ENCODE results near the gene PGF.
A peak's percentile ranks its signal among the peaks of the same experiment; 100 is the strongest.
"Not testable (repeated sequence)": the region's sequence is repeated elsewhere in the genome, so short reads cannot be mapped to it uniquely, and the experiment has no call there.

The PGF gene

DNA sequence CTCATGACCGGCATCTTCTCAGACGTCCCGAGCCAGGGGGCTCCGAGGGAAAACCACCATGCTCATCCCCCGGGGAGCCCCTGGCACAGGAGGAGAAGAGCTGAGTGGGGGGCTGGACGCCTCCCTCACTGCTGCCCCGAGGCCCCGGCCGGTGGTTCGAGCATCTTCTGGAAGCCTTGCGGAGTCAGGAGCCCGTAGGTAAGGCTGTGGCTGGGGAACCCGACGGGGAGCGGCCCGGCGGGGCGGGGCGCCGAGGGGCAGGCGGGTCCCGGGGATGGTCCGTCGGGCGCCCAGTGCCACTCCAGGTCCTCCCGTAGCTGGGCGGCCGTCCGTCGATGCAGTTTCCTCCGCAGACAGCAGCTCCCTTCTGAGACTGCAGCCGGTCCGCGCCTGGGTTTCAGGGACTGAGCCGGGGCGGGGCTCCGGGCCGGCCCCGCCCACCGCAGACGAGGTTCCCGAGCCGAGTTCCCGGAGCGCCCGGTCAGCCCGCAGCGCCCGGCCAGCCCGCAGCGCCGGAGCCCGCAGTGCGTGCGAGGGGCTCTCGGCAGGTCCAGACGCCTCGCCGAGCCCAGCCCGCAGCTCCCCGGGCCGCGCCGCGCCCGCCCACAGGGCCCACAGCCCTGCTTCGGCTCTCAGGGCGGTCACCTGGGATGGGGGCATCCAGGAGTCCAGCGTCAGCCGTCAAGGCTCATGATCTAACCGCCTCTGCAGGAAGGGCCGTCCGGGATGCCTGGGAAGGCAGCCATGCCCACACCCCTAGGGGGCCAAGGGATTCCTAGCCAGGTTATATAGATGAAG lies at the start of gene PGF:
Gene PGF (minus strand): TSS at position 369 of the 798 bp plus-strand sequence. CDS start 355 bp downstream, at position 14.
- peak; percentile 73 for DNase-seq

DNA sequence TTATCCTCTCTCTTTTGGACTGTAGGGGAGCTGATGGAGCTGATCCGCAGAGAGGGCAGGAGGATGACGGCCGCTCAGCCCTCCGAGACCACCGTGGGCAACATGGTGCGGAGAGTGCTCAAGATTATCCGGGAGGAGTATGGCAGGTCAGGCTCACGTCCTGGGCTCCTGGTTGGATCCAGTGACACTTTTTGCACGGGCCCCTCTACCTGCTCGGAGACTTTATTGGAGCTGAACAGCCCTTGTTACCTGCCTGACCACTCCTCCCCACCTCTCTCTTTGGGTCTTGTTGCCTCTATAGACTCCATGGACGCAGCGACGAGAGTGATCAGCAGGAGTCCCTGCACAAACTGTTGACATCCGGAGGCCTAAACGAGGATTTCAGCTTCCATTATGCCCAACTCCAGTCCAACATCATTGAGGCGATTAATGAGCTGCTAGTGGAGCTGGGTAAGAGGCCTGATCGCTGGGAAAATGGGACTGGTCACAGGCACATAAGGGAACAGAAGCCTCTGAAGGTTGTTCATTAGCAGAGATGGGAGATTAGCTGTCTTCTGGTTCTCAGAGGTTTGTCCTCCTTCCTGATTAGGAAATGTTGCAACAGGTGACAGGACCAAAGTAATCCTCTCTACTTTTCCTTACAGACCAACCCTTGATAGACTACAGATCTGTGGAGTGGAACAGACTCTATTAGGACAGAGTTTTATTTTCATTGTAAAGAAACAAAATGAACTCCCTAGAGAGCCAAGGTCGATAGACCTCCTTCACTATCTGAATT lies 48.0 kb upstream of the PGF start:
- no peak for DNase-seq

DNA sequence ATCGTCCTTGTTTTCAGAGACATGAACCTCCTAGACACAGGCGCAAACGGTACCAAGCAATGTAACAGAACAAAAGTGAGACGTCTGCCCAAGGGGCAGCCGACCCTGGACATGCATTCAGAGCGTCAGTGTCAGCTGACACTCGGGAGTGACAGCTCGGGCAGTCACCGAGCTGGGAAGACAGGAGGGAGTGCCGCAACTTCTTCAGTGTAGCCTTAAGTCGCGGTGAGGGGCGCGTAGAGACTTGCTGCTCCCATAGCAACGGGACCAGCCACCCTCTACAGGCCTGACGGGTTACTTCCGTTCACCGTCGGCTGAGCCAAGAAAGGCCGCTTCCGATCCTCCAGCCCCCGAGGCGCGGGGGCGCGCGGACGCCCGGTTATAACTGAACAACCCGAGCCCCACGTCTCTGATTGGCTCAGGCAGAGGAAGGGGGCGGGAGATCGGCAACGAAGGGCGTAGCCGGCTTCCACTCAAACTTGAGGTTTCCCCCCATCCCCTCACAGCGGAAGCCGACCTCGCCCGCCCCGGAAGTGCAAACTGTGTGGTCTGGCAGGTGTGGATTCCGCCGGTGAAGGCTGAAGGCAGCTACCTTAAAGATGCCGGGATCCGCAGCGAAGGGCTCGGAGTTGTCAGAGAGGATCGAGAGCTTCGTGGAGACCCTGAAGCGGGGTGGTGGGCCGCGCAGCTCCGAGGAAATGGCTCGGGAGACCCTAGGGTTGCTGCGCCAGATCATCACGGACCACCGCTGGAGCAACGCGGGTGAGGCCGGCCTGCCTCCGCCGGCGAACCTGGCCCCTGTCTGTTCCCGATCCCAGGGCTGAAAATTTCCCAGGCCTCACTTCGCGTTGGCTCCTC lies 47.2 kb upstream of the PGF start, which contains the start of gene EIF2B2:
Gene EIF2B2 (plus strand): TSS at position 530 of the 858 bp plus-strand sequence. CDS start 70 bp downstream, at position 600.
- peak; percentile 99 for DNase-seq

DNA sequence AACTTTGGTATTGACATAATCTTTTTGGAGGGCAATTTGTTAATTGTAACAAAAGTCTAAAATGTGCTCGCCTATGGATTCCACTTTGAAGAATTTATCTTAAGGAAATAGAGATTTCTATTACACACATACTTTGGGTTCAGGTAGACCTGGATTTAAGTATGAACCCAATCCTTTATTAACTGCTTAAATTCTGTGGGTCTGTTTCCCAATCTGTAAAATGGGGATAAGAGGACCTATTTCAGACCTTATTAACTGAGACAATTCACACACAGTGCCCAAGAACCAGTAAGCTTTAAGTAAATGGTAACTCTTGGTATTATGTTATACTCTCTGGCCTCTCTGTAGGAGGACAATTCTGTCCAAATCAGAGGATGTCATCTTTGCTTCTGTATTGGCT lies 46.5 kb upstream of the PGF start:
- DNase-seq: no peak

DNA sequence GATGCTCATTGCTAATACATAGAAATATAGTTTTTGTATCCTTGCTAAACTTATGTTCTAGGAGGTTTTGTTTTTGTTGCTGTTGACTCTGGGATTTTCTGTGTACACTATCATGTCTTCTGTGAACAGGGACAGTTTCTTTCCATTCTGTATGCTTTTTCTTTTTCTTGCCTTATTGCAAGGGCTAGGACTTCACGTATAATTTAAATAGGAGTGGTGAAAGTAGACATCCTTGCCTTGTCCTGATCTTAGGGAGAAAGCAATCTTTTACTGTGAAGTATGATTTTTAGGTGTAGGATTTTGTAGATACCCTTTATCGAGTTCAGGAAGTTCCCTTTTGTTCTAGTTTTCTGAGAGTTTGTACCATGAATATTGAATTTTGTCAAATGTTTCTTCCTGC lies 45.9 kb upstream of the PGF start:
- DNase-seq: no peak

DNA sequence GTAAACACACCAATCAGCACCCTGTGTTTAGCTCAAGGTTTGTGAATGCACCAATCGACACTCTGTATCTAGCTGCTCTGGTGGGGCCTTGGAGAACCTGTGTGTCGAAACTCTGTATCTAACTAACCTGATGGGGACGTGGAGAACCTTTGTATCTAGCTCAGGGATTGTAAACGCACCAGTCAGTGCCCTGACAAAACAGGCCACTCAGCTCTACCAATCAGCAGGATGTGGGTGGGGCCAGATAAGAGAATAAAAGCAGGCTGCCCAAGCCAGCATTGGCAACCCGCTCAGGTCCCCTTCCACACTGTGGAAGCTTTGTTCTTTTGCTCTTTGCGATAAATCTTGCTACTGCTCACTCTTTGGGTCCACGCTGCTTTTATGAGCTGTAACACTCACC lies 40.4 kb upstream of the PGF start:
- not testable (repeated sequence) for DNase-seq

DNA sequence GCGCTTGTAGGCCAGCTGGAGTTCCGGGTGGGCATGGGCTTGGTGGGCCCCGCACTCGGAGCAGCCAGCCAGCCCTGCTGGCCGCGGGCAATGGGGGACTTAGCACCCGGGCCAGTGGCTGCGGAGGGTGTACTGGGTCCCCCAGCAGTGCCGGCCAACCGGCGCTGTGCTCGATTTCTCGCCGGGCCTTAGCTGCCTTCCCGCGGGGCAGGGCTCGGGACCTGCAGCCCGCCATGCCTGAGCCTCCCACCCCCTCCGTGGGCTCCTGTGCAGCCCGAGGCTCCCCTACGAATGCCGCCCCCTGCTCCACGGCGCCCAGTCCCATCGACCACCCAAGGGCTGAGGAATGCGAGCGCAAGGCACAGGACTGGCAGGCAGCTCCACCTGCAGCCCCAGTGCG lies 38.8 kb upstream of the PGF start:
- not testable (repeated sequence) for DNase-seq

DNA sequence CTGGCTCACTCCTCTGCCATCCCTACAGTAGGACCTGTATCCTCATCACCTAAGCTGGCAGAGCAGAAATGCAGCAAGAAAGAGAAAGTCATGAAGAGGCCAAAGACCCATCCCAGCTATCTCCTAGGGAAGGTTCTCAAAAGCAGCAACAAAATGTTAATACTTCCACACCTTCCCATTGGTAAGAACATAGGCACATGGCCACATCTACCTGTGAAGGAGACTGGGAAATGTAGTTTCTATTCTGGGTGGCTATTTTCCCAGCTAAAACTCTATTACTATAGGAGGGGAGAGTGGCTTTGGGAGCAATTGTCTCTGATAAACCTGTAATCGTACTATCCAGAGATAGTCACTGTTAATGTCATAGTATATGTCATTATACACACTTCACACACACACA lies 33.6 kb upstream of the PGF start:
- no peak for DNase-seq

DNA sequence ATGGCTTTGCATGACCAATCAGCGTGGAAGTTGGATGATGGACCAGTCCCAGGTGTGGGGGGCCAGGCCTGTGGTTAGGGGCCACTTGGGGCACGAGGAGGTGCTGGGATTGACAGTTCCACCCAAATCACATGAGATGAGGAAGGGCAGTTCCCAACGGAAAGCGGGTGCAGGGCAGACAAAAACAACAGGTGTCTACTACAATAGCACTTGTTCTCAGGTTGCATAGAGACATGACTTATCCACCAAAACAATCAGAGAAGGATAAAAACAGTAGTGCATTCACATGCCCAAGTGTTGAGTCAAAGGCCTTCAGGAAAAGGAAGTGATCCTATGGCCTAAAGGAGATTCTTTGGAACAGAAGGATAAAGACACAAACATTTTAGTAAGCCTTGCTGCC lies 32.7 kb upstream of the PGF start:
- DNase-seq: no peak

DNA sequence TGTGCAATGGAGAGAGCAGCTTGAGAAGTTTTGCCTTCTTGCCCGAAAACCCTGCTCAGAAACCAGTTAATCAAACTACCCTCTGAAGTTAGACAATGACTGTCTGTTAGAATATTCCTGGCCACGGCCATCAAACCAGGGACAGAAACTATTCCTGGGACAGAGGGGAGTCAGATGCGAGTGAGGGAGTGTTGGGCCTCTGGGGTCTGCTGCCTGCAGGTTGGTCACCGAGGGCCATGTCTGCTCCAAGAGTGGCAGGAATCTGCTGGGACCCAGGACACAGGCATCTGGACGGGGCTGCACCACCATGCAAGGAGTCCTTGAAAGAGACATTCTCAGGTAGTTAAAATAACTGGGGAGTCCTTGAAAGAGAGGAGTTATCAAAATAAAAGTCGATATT lies 30.4 kb upstream of the PGF start:
- no peak for DNase-seq

DNA sequence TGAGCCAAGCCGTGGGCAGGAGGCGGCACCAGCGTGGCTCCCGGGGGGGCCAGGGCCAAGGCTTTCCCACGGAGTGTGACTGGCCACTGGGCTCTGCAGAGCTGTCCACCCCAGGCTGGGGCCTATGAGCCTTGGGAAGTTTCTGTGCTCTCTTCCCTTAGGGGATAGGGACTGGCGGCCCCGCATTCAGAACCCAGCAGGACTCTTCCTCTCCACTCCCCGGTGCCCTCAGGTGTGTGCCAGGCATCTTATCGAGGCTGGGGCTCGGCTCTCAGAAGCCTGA lies 29.6 kb upstream of the PGF start:
- no peak for DNase-seq

DNA sequence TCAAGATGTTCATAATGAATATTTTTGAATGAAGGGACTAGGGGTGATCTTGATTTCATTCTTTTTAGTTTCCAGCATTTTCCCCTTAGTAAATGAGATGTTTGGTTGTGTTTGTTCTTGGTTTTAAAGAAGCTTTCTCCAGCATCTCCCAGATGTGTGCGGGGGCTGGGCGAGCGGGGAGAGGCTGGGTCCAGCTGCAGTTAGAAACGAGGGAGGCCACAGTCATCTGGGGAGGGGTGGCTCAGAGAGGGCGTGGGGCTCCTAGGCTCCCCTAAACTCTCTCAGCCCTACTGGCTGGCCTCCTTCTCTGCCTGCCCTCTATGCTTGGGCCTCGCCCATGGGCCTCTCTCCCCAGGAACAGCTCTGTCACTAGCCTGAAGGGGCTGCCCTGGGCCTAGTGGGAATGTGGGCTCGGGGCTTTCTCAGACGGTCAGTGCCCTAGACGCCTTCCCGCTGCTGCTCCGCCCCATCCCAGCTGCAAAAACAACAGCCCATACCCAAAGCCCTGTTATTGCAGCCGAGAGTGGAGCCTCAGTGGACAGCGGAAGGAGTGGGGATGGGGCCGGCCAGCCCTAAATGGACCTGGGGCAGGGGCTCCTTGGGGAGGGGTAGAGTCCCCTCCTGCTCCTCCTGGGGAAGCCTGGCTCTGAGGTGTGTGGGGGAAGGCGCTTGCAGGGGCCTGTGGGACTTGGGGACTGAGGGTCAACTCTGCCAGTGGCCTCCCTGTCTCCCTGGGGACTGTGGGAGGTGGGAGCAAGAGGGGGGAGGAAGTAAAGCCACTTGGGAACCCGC lies 29.0 kb upstream of the PGF start:
- no peak for DNase-seq

DNA sequence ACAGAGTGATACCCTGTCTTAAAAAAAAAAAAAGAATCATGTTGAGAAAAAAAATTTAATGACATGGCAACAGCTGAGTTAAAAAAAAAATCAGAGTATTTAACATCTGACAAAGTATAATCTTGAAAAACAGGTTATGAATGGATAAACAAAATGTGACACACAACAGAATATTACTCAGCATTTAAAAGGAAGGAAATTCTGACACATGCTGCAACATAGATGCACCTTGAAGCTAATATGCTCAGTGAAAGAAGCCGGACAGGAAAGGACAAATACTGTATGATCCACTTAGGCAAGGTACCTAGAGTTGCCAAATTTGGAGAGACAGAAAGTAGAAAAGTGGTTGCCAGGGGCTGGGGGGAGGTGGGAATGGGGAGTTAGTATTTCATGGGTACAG lies 27.9 kb upstream of the PGF start:
- DNase-seq: no peak

DNA sequence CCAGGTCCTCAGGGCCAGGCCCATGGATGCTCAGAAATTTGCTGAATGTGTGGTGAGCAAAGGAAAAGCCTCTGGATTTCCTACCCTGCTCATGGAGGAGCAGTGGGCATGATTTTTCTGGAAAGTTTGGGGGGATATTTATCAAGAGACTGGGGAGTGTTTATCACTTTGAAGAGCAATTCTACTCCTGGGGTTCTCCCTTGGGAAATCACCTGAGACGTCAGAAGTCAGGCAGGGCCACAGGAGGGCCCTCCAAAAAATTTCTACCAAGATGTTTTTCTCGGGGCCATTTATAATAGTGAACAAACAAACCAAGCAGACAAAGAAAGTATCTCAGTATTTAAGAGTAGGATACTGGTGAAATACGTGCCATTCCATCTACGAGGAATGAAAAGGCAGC lies 27.3 kb upstream of the PGF start:
- no peak for DNase-seq

DNA sequence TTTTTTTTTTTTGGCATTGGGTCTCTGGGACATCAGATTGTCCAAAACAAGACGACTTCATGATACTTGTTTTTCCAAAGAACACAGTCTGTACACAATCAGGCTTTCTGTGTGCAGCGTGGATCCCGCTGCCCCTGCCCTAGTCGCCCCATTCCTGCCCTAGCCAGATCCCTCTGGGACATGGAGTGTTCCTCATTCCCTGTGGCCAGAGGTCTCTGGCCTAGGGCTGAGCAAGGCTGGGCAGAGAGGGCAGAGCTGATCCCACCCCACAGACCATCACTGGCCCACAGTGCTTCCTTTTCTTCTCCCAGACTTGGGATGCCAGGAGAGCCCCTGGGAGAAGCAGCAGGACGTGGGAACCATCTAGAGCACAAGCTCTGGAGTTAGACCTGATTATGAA lies 26.4 kb upstream of the PGF start:
- no peak for DNase-seq

DNA sequence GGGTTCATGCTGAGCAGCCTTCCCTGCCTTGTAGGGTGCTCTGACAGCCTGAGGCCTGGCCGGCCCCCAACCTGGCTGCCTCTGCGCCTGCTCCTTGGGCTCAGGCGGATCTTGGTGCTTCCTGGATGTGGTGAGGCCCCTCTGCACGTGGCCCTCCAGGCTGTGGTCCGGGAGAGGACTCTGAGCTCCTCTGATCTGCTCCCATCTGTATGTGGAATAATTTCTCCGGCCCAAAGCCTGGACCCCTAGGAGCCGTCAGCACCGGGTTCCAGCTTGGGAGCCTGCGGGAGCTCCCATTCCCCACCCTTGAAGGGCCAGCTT lies 26.0 kb upstream of the PGF start:
- no peak for DNase-seq

DNA sequence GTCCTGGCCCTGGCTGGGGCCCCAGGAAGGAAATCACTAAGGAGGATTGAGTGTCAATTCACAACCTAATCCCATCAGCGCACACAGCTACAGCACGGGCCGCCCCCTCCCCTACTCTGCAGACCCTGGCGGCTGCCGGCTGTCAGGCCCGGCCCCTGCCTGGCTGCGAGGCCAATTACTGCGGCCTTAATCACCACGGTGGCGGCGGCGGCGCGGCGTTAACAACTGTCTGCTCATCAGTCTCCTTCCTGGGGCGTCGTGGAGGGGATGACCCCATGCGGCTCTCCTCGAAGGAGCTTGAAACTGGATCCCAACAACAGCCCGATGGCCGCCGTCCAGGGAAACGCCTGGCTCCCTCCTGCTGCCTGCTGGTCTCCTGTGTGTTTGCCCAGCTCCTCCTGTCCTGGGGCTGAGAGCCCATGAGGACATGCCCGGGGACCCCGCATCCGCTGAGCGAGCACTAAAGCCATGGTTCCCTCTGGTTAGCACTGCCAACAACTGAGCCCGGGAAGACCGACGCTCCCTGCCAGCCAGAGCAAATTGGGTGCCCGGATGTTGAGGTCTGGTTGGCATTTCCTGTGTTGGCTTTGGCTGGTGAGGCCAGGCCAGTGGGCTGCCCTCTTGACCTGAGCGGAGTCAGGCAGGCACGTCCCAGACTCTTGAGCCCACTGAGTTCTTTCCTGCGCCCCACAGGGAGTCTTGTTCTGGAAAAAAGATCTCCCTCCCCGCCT lies 25.5 kb upstream of the PGF start:
- peak; percentile 67 for DNase-seq

DNA sequence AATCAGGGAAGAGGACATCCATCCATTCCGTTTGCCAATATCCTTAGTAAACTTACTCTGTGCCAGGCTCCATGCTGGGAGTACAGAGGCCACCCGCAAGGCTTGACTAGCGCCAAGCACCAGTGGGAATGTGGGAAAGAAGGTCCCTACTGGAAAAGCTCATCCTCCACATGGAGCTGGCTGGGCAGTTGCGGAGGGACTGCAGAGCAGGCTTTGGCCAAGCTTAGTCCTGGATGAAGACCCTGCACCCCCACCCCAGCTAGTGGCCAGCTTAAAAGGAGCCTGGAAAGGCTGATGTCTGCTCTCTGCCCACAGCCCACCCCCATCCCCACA lies 25.0 kb upstream of the PGF start:
- DNase-seq: no peak

DNA sequence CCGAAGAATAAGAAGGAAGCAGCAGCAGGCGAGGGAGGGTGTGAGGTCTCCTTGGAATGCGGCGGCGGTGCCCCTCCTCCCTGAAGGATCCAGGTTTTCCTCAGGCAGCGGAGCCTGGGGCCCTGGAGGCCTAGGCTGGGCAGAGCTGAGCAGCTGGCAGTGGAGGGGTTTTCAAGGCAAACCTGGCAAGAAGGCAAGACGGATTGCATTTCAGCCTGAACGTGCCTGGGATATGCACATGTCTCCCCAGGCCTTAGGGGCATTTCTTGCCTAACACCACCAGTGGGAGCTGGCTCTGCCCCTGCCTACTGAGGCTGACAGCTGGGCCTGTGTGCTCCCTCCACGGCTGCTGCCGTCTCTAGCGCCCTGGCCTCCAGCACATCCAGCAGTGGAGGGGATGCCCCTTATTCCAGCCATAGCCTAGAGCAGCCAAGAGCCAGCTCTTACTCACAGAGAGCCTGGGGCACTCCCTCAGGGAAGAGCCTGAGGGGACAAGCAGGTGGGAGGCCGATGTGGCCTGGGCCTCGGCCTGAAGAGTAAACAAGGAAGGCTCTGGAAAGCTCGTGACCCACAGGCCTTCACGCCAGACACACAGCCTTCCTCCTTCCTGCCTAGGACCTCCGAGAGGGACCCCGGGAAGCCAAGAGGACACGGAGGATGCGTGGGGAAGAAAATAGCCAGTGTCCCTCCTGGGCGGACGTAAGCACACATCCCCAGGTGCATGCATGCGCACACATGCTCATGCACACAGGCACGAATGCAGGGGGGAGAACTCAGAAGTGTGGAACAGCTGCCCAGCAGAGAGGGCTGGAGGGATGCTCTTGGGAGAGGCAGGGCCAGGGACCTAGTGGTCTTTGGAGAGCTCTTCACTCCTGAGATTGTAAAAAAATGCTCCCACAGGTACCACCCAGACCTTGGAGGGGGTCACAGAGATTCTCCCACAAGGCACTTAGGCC lies 24.3 kb upstream of the PGF start:
- DNase-seq: peak; percentile 86

DNA sequence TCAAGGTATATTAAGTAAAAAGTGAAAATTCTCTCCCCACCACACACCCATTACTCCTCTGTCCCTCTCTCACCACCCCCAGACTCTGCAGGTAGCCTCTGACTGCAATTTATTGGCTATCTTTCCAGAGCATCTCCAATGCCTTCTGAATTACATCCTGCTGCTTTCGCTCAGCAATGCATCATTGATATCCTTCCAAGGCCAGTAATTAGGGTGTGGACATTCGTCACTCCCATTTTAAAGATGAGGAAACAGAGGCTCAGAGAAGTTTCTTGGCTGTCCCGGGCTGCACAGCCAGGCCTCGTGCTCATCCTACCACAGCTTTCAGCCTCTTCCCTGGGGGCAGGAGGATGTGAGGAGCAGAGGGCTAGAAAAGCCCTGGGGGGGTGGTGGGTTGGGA lies 23.6 kb upstream of the PGF start:
- no peak for DNase-seq

DNA sequence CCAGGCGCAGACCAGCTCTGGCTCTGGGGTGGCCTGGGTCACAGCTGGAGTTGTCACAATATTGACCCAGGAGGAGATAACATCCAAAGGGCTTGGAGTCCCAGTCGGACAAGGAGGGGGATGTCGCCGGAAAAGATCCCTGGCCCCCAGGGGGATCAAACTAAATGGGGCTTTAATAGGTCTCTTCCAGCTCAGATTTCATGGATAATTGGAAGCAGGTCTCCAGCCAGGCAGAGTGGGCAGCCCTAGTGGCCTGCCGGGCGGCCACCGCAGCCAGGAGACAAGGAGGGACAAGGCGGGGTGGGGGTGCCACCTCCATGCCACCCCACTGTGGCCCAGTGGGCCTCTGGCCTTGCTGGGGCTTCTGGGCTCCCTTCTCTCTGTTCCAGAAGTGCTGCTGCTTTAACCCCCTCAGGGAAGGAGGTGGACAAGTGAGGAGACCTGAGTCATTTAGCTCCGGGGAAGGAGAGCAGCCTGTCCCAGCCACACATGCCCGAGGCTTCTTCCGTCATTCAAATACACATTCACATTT lies 23.1 kb upstream of the PGF start:
- no peak for DNase-seq
